ENCODE measurements around the gene RPE. TPM values are rescaled to one million over a fixed set of nuclear protein-coding genes. Genes with fewer than 3 reads are reported as not detected.
A peak's percentile ranks its signal among the peaks of the same experiment; 100 is the strongest.

The RPE gene
- total and polyA plus RNA-seq, 2 donors (not counting 1 experiment from before 2014, with no cell fraction given) = 16.3 to 47.8 TPM

DNA sequence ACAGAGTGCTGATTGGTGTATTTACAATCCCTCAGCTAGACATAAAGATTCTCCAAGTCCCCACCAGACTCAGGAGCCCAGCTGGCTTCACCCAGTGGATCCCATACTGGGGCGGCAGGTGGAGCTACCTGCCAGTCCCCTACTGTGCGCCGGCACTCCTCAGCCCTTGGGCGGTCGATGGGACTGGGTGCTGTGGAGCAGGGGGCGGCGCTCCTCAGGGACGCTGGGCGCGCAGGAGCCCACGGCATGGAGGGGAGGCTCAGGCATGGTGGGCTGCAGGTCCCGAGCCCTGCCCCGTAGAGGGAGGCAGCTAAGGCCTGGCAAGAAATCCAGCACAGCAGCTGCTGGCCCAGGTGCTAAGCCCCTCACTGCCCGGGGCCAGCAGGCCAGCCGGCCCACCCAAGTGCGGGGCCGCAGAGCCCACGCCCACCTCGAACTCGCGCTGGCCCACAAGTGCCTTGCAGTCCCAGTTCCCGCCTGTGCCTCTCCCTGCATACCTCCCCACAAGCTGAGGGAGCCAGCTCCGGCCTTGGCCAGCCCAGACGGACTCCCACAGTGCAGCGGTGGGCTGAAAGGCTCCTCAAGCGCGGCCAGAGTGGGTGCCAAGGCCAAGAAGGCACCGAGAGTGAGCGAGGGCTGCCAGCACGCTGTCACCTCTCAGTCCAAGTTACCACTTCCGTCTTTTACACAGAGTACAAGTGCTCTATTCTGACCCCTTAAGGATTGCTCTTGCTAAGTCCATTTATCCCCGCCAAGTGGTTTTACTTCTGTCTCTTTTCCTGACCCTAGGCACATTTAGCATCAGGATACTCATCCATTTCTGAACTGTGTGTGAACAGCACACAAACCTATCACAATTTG lies 1.7 kb upstream of the RPE start:
- 98% methylated on average over 32 of the region's 32 CpGs for WGBS (ENCODE audit: insufficient coverage)
- peaks cover 0 to 5% (median 0%) of the 10 kb centered on the region in 3 donors for H3K9me3 ChIP-seq (ENCODE audit: control extremely low read depth in 1 of 3, control insufficient read depth in 2 of 3, insufficient read depth in 1 of 3, low read length in 2 of 3)
- TF ChIP-seq EZH2 (IDR thresholded peaks at IDR 0.05; ENCODE audit: borderline replicate concordance, insufficient read depth, low read depth, low read length, poor library complexity, severe bottlenecking) = no peak
- TF ChIP-seq, protein P1, sequence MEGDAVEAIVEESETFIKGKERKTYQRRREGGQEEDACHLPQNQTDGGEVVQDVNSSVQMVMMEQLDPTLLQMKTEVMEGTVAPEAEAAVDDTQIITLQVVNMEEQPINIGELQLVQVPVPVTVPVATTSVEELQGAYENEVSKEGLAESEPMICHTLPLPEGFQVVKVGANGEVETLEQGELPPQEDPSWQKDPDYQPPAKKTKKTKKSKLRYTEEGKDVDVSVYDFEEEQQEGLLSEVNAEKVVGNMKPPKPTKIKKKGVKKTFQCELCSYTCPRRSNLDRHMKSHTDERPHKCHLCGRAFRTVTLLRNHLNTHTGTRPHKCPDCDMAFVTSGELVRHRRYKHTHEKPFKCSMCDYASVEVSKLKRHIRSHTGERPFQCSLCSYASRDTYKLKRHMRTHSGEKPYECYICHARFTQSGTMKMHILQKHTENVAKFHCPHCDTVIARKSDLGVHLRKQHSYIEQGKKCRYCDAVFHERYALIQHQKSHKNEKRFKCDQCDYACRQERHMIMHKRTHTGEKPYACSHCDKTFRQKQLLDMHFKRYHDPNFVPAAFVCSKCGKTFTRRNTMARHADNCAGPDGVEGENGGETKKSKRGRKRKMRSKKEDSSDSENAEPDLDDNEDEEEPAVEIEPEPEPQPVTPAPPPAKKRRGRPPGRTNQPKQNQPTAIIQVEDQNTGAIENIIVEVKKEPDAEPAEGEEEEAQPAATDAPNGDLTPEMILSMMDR (IDR thresholded peaks at IDR 0.05) = no peak
- ChIA-PET POLR2A (no interaction called here), CTCF (no interaction called here)
- DNase-seq = peak; percentile 8
- H3K4me1 ChIP-seq (ENCODE audit: control insufficient read depth in 2 of 2, insufficient read depth in 2 of 2, low read length in 2 of 2) = peaks cover 28 to 32% of the 10 kb centered on the region in 2 donors
- peaks cover 22% of the 10 kb centered on the region for H4K20me1 ChIP-seq (ENCODE audit: control insufficient read depth, insufficient read depth, low read length, poor library complexity, severe bottlenecking)
- Mint-ChIP-seq H3K27ac (no peak overlapping the region), H3K4me1 (peaks cover 34% of the 10 kb centered on the region), H3K27me3 (peaks cover 3% of the 10 kb centered on the region), H3K9me3 (ENCODE audit: insufficient read depth) (no peaks in the 10 kb centered on the region), H3K4me3 (peak overlapping the region; percentile 50)
- H3K27me3 ChIP-seq (replicated peaks in 1 of 4; ENCODE audit: control extremely low read depth in 1 of 4, control insufficient read depth in 3 of 4, insufficient read depth in 4 of 4, low read length in 3 of 4) = no peaks in the 10 kb centered on the region
- no peak overlapping the region for H3K9ac ChIP-seq (ENCODE audit: low read length)
- H3K79me2 ChIP-seq (ENCODE audit: control insufficient read depth, insufficient read depth, low read length) = peaks cover 32% of the 10 kb centered on the region
- no peak overlapping the region for H3K27ac ChIP-seq (ENCODE audit: low read length in 2 of 2)
- peaks cover 0 to 2% of the 10 kb centered on the region in 2 experiments for H3K36me3 ChIP-seq (replicated peaks in 1 of 2; ENCODE audit: control extremely low read depth in 1 of 2, control insufficient read depth in 1 of 2, extremely low read depth in 1 of 2, insufficient read depth in 2 of 2, low read length in 1 of 2)
- no peak overlapping the region for H3K4me2 ChIP-seq (replicated peaks; ENCODE audit: low read depth, low read length, poor library complexity, severe bottlenecking)
- H2AFZ ChIP-seq (ENCODE audit: insufficient read depth, low read depth, low read length, poor library complexity, severe bottlenecking) = peak overlapping the region; percentile 17
- intact Hi-C loops (cut with micrococcal nuclease) = loop anchor here (5.0 kb wide), 1 partner anchor 477 kb away; the partner anchor contains the start of gene LANCL1
- ATAC-seq (ENCODE audit: low read depth) = no peak
- H3K4me3 ChIP-seq (ENCODE audit: control extremely low read depth in 1 of 5, extremely low read depth in 1 of 5, insufficient read depth in 1 of 5, low read depth in 2 of 5, low read length in 4 of 5) = no peak overlapping the region

DNA sequence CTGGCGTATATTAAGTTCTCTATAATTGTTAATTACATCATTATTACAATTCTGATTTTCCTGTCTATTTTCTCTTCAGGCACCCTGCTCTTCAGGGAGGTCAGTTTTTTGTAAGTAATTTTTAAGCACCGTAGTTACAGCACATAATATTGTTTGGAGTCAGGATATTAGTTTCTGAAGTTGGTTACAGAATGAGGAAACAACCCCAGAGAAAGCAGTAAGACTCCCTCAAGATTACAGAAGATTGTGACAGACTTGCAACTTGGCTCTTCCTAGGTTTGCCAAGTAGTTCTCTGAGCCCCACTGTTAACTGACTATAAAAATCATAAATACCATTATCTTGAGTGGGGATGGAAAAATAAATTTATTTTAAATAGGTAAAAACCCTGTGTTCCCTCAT lies 921 bp downstream of the RPE start:
- Mint-ChIP-seq H3K4me3 (peak overlapping the region; percentile 89), H3K27ac (no peak overlapping the region), H3K27me3 (peaks cover 3% of the 10 kb centered on the region), H3K9me3 (ENCODE audit: insufficient read depth) (no peaks in the 10 kb centered on the region), H3K4me1 (peaks cover 51% of the 10 kb centered on the region)
- ATAC-seq (ENCODE audit: low read depth) (no peak), DNase-seq (no peak)
- H3K9ac ChIP-seq (ENCODE audit: low read length) = peak overlapping the region; percentile 78
- H3K36me3 ChIP-seq (replicated peaks in 1 of 2; ENCODE audit: control extremely low read depth in 1 of 2, control insufficient read depth in 1 of 2, extremely low read depth in 1 of 2, insufficient read depth in 2 of 2, low read length in 1 of 2) = peaks cover 2 to 17% of the 10 kb centered on the region in 2 experiments
- POLR2A ChIA-PET = no interaction called here
- peak overlapping the region; percentile 83 for H3K4me2 ChIP-seq (replicated peaks; ENCODE audit: low read depth, low read length, poor library complexity, severe bottlenecking)
- peaks cover 28 to 33% of the 10 kb centered on the region in 2 donors for H3K4me1 ChIP-seq (ENCODE audit: control insufficient read depth in 2 of 2, insufficient read depth in 2 of 2, low read length in 2 of 2)
- intact Hi-C loops (cut with micrococcal nuclease) = loop anchor here (5.0 kb wide), 1 partner anchor 474 kb away; the partner anchor contains the start of gene LANCL1
- H3K27ac ChIP-seq (ENCODE audit: low read length in 2 of 2) = no peak overlapping the region
- peaks cover 59% of the 10 kb centered on the region for H3K79me2 ChIP-seq (ENCODE audit: control insufficient read depth, insufficient read depth, low read length)
- no CpG with 5 or more reads among the region's 2 CpGs for WGBS (ENCODE audit: insufficient coverage)
- H2AFZ ChIP-seq (ENCODE audit: insufficient read depth, low read depth, low read length, poor library complexity, severe bottlenecking) = peak overlapping the region; percentile 99
- H3K9me3 ChIP-seq (ENCODE audit: control extremely low read depth in 1 of 3, control insufficient read depth in 2 of 3, insufficient read depth in 1 of 3, low read length in 2 of 3) = peaks cover 0 to 5% (median 0%) of the 10 kb centered on the region in 3 donors
- no peaks in the 10 kb centered on the region for H3K27me3 ChIP-seq (replicated peaks in 1 of 4; ENCODE audit: control extremely low read depth in 1 of 4, control insufficient read depth in 3 of 4, insufficient read depth in 4 of 4, low read length in 3 of 4)
- peaks cover 45% of the 10 kb centered on the region for H4K20me1 ChIP-seq (ENCODE audit: control insufficient read depth, insufficient read depth, low read length, poor library complexity, severe bottlenecking)
- CTCF ChIA-PET = no interaction called here
- TF ChIP-seq EZH2 (IDR thresholded peaks at IDR 0.05; ENCODE audit: borderline replicate concordance, insufficient read depth, low read depth, low read length, poor library complexity, severe bottlenecking) = no peak
- TF ChIP-seq, protein P1 (IDR thresholded peaks at IDR 0.05) = no peak
- H3K4me3 ChIP-seq (ENCODE audit: control extremely low read depth in 1 of 5, extremely low read depth in 1 of 5, insufficient read depth in 1 of 5, low read depth in 2 of 5, low read length in 4 of 5) = peak overlapping the region; percentile 79 to 96 (median 93)

Measured in B cell (primary cell).